Transverse colon (tissue), 3 donors: ENCODE results near the gene S100A10.

Source experiments
- CTCF ChIP-seq, 5 experiments: fragments of 200-600 bp in 3 of 5; fragments of 450-650 bp in 2 of 5; sonication (generic) in 3 of 5; IDR thresholded peaks; 1 replicate in 2 of 5; 2 replicates in 3 of 5; pipeline ENCODE4 v1.5.1; 2016 to 2017; ENCODE audit warnings: antibody characterized with exemption in 5 of 5, inconsistent platforms in 3 of 5, mild to moderate bottlenecking in 2 of 5, moderate library complexity in 1 of 5
- EP300 ChIP-seq: sonication (generic); formaldehyde crosslinking; IDR thresholded peaks from one replicate; pipeline ENCODE4 v1.6.1; 2017; ENCODE audit warnings: antibody characterized with exemption, low read depth
- POLR2A ChIP-seq: fragments of 450-650 bp; IDR thresholded peaks from one replicate; pipeline ENCODE4 v1.6.1; 2016; ENCODE audit warnings: antibody characterized with exemption, mild to moderate bottlenecking, moderate library complexity

- TF ChIP-seq POLR2A (no peak), EP300 (no peak), CTCF (IDR thresholded peaks at IDR 0.05) (no peak)
Measured at GRCh38 chr1:151936653-151937052, 57.0 kb downstream of the S100A10 start.
